H1 (cell line): ENCODE measurements around the gene SLAIN2. TPM values are rescaled to one million over a fixed set of nuclear protein-coding genes. Genes with fewer than 3 reads are reported as not detected.

Experiments
- CTCF ChIA-PET: fragments of 300-600 bp; sonication (Branson Sonifier 250); formaldehyde crosslinking; loops from one replicate; lab custom pipeline; 2021; ENCODE audit not compliant: partially characterized antibody; lab: Charles Lee
- POLR2A ChIA-PET: fragments of 300-600 bp; sonication (Branson Sonifier 250); formaldehyde crosslinking; loops from one replicate; lab custom pipeline; 2021; ENCODE audit warnings: inconsistent platforms; ENCODE audit not compliant: partially characterized antibody; lab: Charles Lee
- DNase-seq, 2 experiments: peaks; one replicate each; pipeline versions ENCODE4 v3.0.0 to v3.0.0-alpha.2; 2010 to 2022; ENCODE audit warnings: low spot score in 2 of 2, low read depth in 1 of 2, mixed read lengths in 1 of 2
- FAIRE-seq: peaks from 2 replicates; lab custom pipeline; 2011; peaks lifted over from hg19 to GRCh38; lab: Jason Lieb, UNC
- H2AFZ ChIP-seq: 2 replicates; pipeline ENCODE4 v1.8.1; 2012; ENCODE audit warnings: low read length, inconsistent platforms
- H2AK5ac ChIP-seq: 2 replicates; pipeline ENCODE4 v1.6.1; 2013; ENCODE audit warnings: low read depth, low read length
- H2BK120ac ChIP-seq: replicated peaks from 2 replicates; pipeline ENCODE3; 2013; ENCODE audit warnings: low read depth, low read length, inconsistent platforms
- H2BK12ac ChIP-seq: 2 replicates; pipeline ENCODE4 v1.6.1; 2013; ENCODE audit warnings: low read depth, low read length
- H2BK15ac ChIP-seq: 2 replicates; pipeline ENCODE4 v1.6.1; 2013; ENCODE audit warnings: low read length
- H2BK20ac ChIP-seq: 2 replicates; pipeline ENCODE4 v1.6.1; 2013; ENCODE audit warnings: low read length
- H2BK5ac ChIP-seq: 2 replicates; pipeline ENCODE4 v1.6.1; 2013; ENCODE audit warnings: low read depth, low read length
- H3K14ac ChIP-seq: 2 replicates; pipeline ENCODE4 v1.6.1; 2013; ENCODE audit warnings: inconsistent platforms; ENCODE audit not compliant: insufficient read length
- H3K18ac ChIP-seq: 2 replicates; pipeline ENCODE4 v1.6.1; 2013; ENCODE audit warnings: low read length; ENCODE audit errors: extremely low read depth
- H3K23ac ChIP-seq: 2 replicates; pipeline ENCODE4 v1.6.1; 2013; ENCODE audit warnings: inconsistent platforms; ENCODE audit not compliant: insufficient read length
- H3K23me2 ChIP-seq: 2 replicates; pipeline ENCODE4 v1.6.1; 2013; ENCODE audit warnings: low read depth, low read length
- H3K27ac ChIP-seq: 2 replicates; pipeline ENCODE4 v1.6.1; 2011; ENCODE audit warnings: low read depth, low read length, inconsistent platforms
- H3K27me3 ChIP-seq, 4 experiments: replicated peaks in 1 of 4; 1 replicate in 1 of 4; 2 replicates in 3 of 4; pipeline versions ENCODE4 v1.6.1 to v1.8.1; 2011 to 2013; ENCODE audit warnings: low read length in 3 of 4, mild to moderate bottlenecking in 3 of 4, inconsistent platforms in 2 of 4, mixed read lengths in 2 of 4, moderate library complexity in 1 of 4; ENCODE audit not compliant: control insufficient read depth in 3 of 4, insufficient read depth in 3 of 4; ENCODE audit errors: extremely low read depth in 1 of 4
- H3K36me3 ChIP-seq, 4 experiments: 2 replicates each; pipeline versions ENCODE4 v1.6.1 to v1.8.1; 2011 to 2013; ENCODE audit warnings: mild to moderate bottlenecking in 4 of 4, low read length in 3 of 4, moderate library complexity in 2 of 4, control low read depth in 1 of 4, inconsistent platforms in 1 of 4; ENCODE audit not compliant: insufficient read depth in 4 of 4, control insufficient read depth in 2 of 4
- H3K4ac ChIP-seq: replicated peaks from 2 replicates; pipeline ENCODE3; 2013; ENCODE audit warnings: low read length, low read depth, mixed read lengths, inconsistent platforms; ENCODE audit not compliant: insufficient read length
- H3K4me1 ChIP-seq, 4 experiments: replicated peaks in 1 of 4; 1 replicate in 1 of 4; 2 replicates in 3 of 4; pipeline versions ENCODE4 v1.6.1 to v1.8.1; 2011 to 2013; ENCODE audit warnings: low read length in 3 of 4, inconsistent platforms in 2 of 4, mixed read lengths in 1 of 4; ENCODE audit not compliant: insufficient read depth in 4 of 4, control insufficient read depth in 3 of 4
- H3K4me2 ChIP-seq, 2 experiments: 2 replicates each; pipeline versions ENCODE4 v1.6.1 to v1.8.1; 2011 to 2013; ENCODE audit warnings: low read depth in 2 of 2, low read length in 2 of 2, control low read depth in 1 of 2, inconsistent platforms in 1 of 2, mild to moderate bottlenecking in 1 of 2; ENCODE audit not compliant: insufficient read depth in 1 of 2
- H3K4me3 ChIP-seq, 4 experiments: fragments of 200-600, 300-600 bp in 1 of 4; sonication (generic), shearing (Covaris generic), sonication (Bioruptor Twin) in 1 of 4; 2 replicates each; pipeline versions ENCODE4 v1.5.1 to v1.8.1; 2011 to 2016; ENCODE audit warnings: low read length in 4 of 4, low read depth in 3 of 4, control low read depth in 2 of 4, inconsistent platforms in 2 of 4, mild to moderate bottlenecking in 2 of 4, mixed read lengths in 1 of 4, moderate library complexity in 1 of 4; ENCODE audit not compliant: insufficient read depth in 2 of 4; ENCODE audit errors: extremely low read depth in 1 of 4
- H3K56ac ChIP-seq: replicated peaks from 2 replicates; pipeline ENCODE3; 2013; ENCODE audit warnings: low read depth, mild to moderate bottlenecking, mixed read lengths, low read length, inconsistent platforms; ENCODE audit not compliant: insufficient read length
- H3K79me1 ChIP-seq: 2 replicates; pipeline ENCODE4 v1.6.1; 2013; ENCODE audit warnings: low read depth, low read length, control low read depth
- H3K79me2 ChIP-seq, 2 experiments: 2 replicates each; pipeline versions ENCODE4 v1.6.1 to v1.8.1; 2012 to 2013; ENCODE audit warnings: low read length in 2 of 2, mild to moderate bottlenecking in 2 of 2, inconsistent platforms in 1 of 2; ENCODE audit not compliant: insufficient read depth in 2 of 2, control insufficient read depth in 1 of 2
- H3K9ac ChIP-seq, 4 experiments: replicated peaks in 1 of 4; 1 replicate in 1 of 4; 2 replicates in 3 of 4; pipeline versions ENCODE4 v1.6.1 to v1.8.1; 2011 to 2013; ENCODE audit warnings: low read depth in 3 of 4, low read length in 3 of 4, control low read depth in 2 of 4, mild to moderate bottlenecking in 2 of 4, moderate library complexity in 2 of 4, inconsistent platforms in 1 of 4; ENCODE audit errors: extremely low read depth in 1 of 4
- H3K9me3 ChIP-seq, 2 experiments: 2 replicates each; pipeline versions ENCODE4 v1.6.1 to v1.8.1; 2012 to 2013; ENCODE audit warnings: mild to moderate bottlenecking in 2 of 2, moderate library complexity in 2 of 2, control low read depth in 1 of 2, inconsistent platforms in 1 of 2, low read depth in 1 of 2, low read length in 1 of 2, mixed read lengths in 1 of 2; ENCODE audit not compliant: insufficient read depth in 2 of 2
- H4K20me1 ChIP-seq, 2 experiments: replicated peaks in 1 of 2; 2 replicates each; pipeline versions ENCODE3 to v1.8.1; 2011 to 2013; ENCODE audit warnings: inconsistent platforms in 2 of 2, low read length in 2 of 2, mild to moderate bottlenecking in 1 of 2; ENCODE audit not compliant: insufficient read depth in 2 of 2, control insufficient read depth in 1 of 2
- H4K5ac ChIP-seq: 2 replicates; pipeline ENCODE4 v1.6.1; 2013; ENCODE audit warnings: low read length, low read depth, mixed read lengths, inconsistent platforms; ENCODE audit not compliant: insufficient read length
- H4K8ac ChIP-seq: 2 replicates; pipeline ENCODE4 v1.8.0; 2013; ENCODE audit warnings: mild to moderate bottlenecking, moderate library complexity, low read length, inconsistent platforms; ENCODE audit not compliant: insufficient read depth; ENCODE audit errors: extremely low read depth
- H4K91ac ChIP-seq: replicated peaks from 2 replicates; pipeline ENCODE3; 2013; ENCODE audit warnings: low read length, mixed read lengths, inconsistent platforms; ENCODE audit not compliant: insufficient read length
- BRCA1 ChIP-seq: IDR thresholded peaks from 2 replicates; pipeline ENCODE4 v1.6.1; 2012; ENCODE audit warnings: low read depth, low read length, improper control_type of control experiment
- CBX8 ChIP-seq: fragments of 300-800, 300-1000 bp; sonication (generic); IDR thresholded peaks from 2 replicates; pipeline ENCODE4 v1.7.1; 2016; ENCODE audit warnings: low read depth, low read length, borderline replicate concordance
- CEBPB ChIP-seq: IDR thresholded peaks from 2 replicates; pipeline ENCODE4 v1.6.1; 2012; ENCODE audit warnings: low read depth, low read length
- EP300 ChIP-seq, 2 experiments: IDR thresholded peaks; 1 replicate in 1 of 2; 2 replicates in 1 of 2; pipeline ENCODE4 v1.6.1; 2011 to 2012; ENCODE audit warnings: low read depth in 2 of 2, low read length in 2 of 2, mild to moderate bottlenecking in 2 of 2, borderline replicate concordance in 1 of 2, inconsistent platforms in 1 of 2, moderate library complexity in 1 of 2
- KDM4A ChIP-seq: IDR thresholded peaks from one replicate; pipeline ENCODE4 v1.7.1; 2012; ENCODE audit warnings: low read depth, mild to moderate bottlenecking, moderate library complexity, low read length, inconsistent platforms; ENCODE audit not compliant: severe bottlenecking
- NANOG ChIP-seq: IDR thresholded peaks from 2 replicates; pipeline ENCODE4 v1.6.1; 2011; ENCODE audit warnings: low read length, low read depth, mild to moderate bottlenecking, inconsistent platforms; ENCODE audit not compliant: insufficient read depth, poor library complexity, severe bottlenecking
- POU5F1 ChIP-seq: IDR thresholded peaks from 2 replicates; pipeline ENCODE4 v1.6.1; 2011; ENCODE audit warnings: low read depth, mild to moderate bottlenecking, low read length, moderate library complexity
- SIRT6 ChIP-seq: IDR thresholded peaks from one replicate; pipeline ENCODE4 v1.7.1; 2012; ENCODE audit warnings: low read length, inconsistent platforms
- SP4 ChIP-seq: IDR thresholded peaks from 2 replicates; pipeline ENCODE4 v1.6.1; 2012; ENCODE audit warnings: low read length, inconsistent platforms
- TBP ChIP-seq: IDR thresholded peaks from 2 replicates; pipeline ENCODE4 v1.6.1; 2011; ENCODE audit warnings: low read depth, low read length, improper control_type of control experiment
- WGBS, 2 experiments: shearing (Covaris generic) in 1 of 2; methylation state at CpG; one replicate each; pipeline versions ENCODE4 v1.1.6 to v1.1.7; 2013 to 2015; ENCODE audit warnings: low lambda C conversion rate in 2 of 2, mixed read lengths in 2 of 2, inconsistent platforms in 1 of 2, low coverage in 1 of 2, missing lambda C conversion rate in 1 of 2; ENCODE audit not compliant: insufficient replicate concordance in 2 of 2, insufficient coverage in 1 of 2, insufficient read length in 1 of 2; ENCODE audit errors: extremely low coverage in 1 of 2, missing lambda C conversion rate in 1 of 2; 5-methylcytosine and 5-hydroxymethylcytosine counted together
- polyA plus RNA-seq, 7 experiments: library from polyadenylated mRNA; depleted of rRNA in 3 of 7; stranded (reverse) in 5 of 7; unstranded in 2 of 7; fragments of >200 nt in 5 of 7; fragments of 200-250 nt in 2 of 7; gene quantifications; 1 replicate in 5 of 7; 2 replicates in 1 of 7; 4 replicates in 1 of 7; pipeline versions ENCODE4 v1.2.1 to v1.2.3, GENCODE V29; 2011 to 2013; ENCODE audit warnings: missing spikeins in 2 of 7, mixed read lengths in 2 of 7
- total RNA-seq: library from RNA; stranded (reverse); fragmentation: NEBNext Ultra II Directional; extraction: Animal tissue kit (Norgen Biotek cat#: 25700); gene quantifications from 2 replicates; pipeline ENCODE4 v1.2.1, GENCODE V29; 2021
- TF ChIP-seq, protein P1 (sequence below): IDR thresholded peaks from 2 replicates; pipeline ENCODE4 v1.6.1; 2012; ENCODE audit warnings: inconsistent platforms

SLAIN2 gene
- total and polyA plus RNA-seq, 2 of the 8 experiments (the other 6 are each of a cell fraction or from before 2014, with no cell fraction given): 8.2 to 40.0 TPM

GRCh38 chr4:48462363-48462762, 121.0 kb downstream of the SLAIN2 start:
- no peak overlapping the region for H3K4me2 ChIP-seq
- H3K36me3 ChIP-seq: no peaks in the 10 kb centered on the region
- H2AFZ ChIP-seq: no peak overlapping the region
- POLR2A ChIA-PET: no interaction called here
- H2BK120ac ChIP-seq: no peak overlapping the region
- no peak overlapping the region for H3K18ac ChIP-seq
- H3K4me3 ChIP-seq: no peak overlapping the region
- no peaks in the 10 kb centered on the region for H3K79me1 ChIP-seq
- no peak overlapping the region for H4K8ac ChIP-seq
- H3K23ac ChIP-seq: no peak overlapping the region
- H3K56ac ChIP-seq: no peak overlapping the region
- no peak overlapping the region for H2BK5ac ChIP-seq
- H4K20me1 ChIP-seq: no peaks in the 10 kb centered on the region
- H2AK5ac ChIP-seq: no peak overlapping the region
- no peaks in the 10 kb centered on the region for H3K23me2 ChIP-seq
- DNase-seq: no peak
- no peaks in the 10 kb centered on the region for H3K27me3 ChIP-seq
- H2BK15ac ChIP-seq: no peak overlapping the region
- no peak overlapping the region for H4K5ac ChIP-seq
- no peak overlapping the region for H2BK20ac ChIP-seq
- H3K9ac ChIP-seq: no peak overlapping the region
- H3K4me1 ChIP-seq: no peaks in the 10 kb centered on the region
- CTCF ChIA-PET: interaction anchor here (1.0 to 1.7 kb wide), 4 partner anchors 9 to 335 kb away, joined by 3 to 4 read pairs (median 4); no protein-coding TSS in a partner anchor
- 93% methylated on average over 5 of the region's 5 CpGs; no CpG with 5 or more reads in 1 of the 2 experiments for WGBS, 2 experiments
- no peak for TF ChIP-seq EP300 (IDR thresholded peaks at IDR 0.05; ENCODE audit: borderline replicate concordance in 1 of 2, low read depth in 2 of 2, low read length in 2 of 2)
- no peak for TF ChIP-seq POU5F1
- TF ChIP-seq, protein P1, sequence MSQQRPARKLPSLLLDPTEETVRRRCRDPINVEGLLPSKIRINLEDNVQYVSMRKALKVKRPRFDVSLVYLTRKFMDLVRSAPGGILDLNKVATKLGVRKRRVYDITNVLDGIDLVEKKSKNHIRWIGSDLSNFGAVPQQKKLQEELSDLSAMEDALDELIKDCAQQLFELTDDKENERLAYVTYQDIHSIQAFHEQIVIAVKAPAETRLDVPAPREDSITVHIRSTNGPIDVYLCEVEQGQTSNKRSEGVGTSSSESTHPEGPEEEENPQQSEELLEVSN: no peak
- TF ChIP-seq KDM4A: no peak
- no peak for TF ChIP-seq BRCA1
- TF ChIP-seq NANOG: no peak
- TF ChIP-seq SP4: no peak
- no peak for TF ChIP-seq TBP
- TF ChIP-seq CBX8: no peak
- no peak for TF ChIP-seq CEBPB
- TF ChIP-seq SIRT6: no peak
- no peak overlapping the region for H4K91ac ChIP-seq
- no peak for FAIRE-seq
- H3K4ac ChIP-seq: no peak overlapping the region
- H3K79me2 ChIP-seq: no peaks in the 10 kb centered on the region
- no peaks in the 10 kb centered on the region for H3K9me3 ChIP-seq
- H3K27ac ChIP-seq: no peak overlapping the region
- H3K14ac ChIP-seq: no peak overlapping the region
- H2BK12ac ChIP-seq: no peak overlapping the region
